K562 (cell line): Measurements from ENCODE around the gene KIT. TPM values are rescaled to one million over a fixed set of nuclear protein-coding genes. Genes with fewer than 3 reads are reported as not detected.

Experiments used
- ARID2 ChIP-seq: fragments of 450-650 bp; IDR thresholded peaks from 2 replicates; pipeline ENCODE4 v1.6.1; 2017; ENCODE audit warnings: antibody characterized with exemption, mild to moderate bottlenecking
- ATF4 ChIP-seq: fragments of 450-650 bp; formaldehyde crosslinking; IDR thresholded peaks from 2 replicates; pipeline ENCODE4 v1.4.0; 2022; ENCODE audit warnings: mild to moderate bottlenecking, moderate library complexity
- BRD9 ChIP-seq: fragments of 450-650 bp; IDR thresholded peaks from 2 replicates; pipeline ENCODE4 v1.6.1; 2018; ENCODE audit warnings: low read depth; ENCODE audit not compliant: partially characterized antibody
- CBX5 ChIP-seq: IDR thresholded peaks from 2 replicates; pipeline ENCODE4 v1.6.1; 2014; ENCODE audit warnings: low read depth, borderline replicate concordance
- EHMT2 ChIP-seq: fragments of 450-650 bp; IDR thresholded peaks from 2 replicates; pipeline ENCODE4 v1.6.1; 2018; ENCODE audit warnings: antibody characterized with exemption
- GABPB2 ChIP-seq: fragments of 250-450 bp; sonication (Bioruptor Pico); conservative IDR thresholded peaks from 2 replicates; pipeline ENCODE4 v1.5.1; 2021; ENCODE audit warnings: mild to moderate bottlenecking
- KDM1A ChIP-seq, 2 experiments: fragments of 450-650 bp; IDR thresholded peaks; 2 replicates each; pipeline ENCODE4 v1.6.1; 2016; ENCODE audit warnings: mild to moderate bottlenecking in 2 of 2
- KLF13 ChIP-seq: fragments of 450-650 bp; IDR thresholded peaks from 2 replicates; pipeline ENCODE4 v1.6.1; 2016; ENCODE audit warnings: missing genetic modification characterization, low read depth, mild to moderate bottlenecking, missing compliant biosample characterization, moderate library complexity, borderline replicate concordance
- MAZ ChIP-seq, 2 experiments: fragments of 450-650 bp in 1 of 2; sonication (generic) in 1 of 2; formaldehyde crosslinking; IDR thresholded peaks in 1 of 2; conservative IDR thresholded peaks in 1 of 2; 2 replicates each; pipeline versions ENCODE4 v1.4.0 to v1.5.0; 2020; ENCODE audit warnings: mild to moderate bottlenecking in 1 of 2, missing genetic modification reagents in 1 of 2
- MTA2 ChIP-seq: fragments of 450-650 bp; IDR thresholded peaks from 2 replicates; pipeline ENCODE4 v1.6.1; 2016; ENCODE audit warnings: low read depth
- NFE2L1 ChIP-seq: fragments of 450-650 bp; IDR thresholded peaks from 2 replicates; pipeline ENCODE4 v1.6.1; 2016; ENCODE audit warnings: missing genetic modification characterization, low read depth, mild to moderate bottlenecking, missing compliant biosample characterization, moderate library complexity, borderline replicate concordance
- PML ChIP-seq: IDR thresholded peaks from 2 replicates; pipeline ENCODE4 v1.6.1; 2012; ENCODE audit warnings: low read length, inconsistent platforms
- POLR2G ChIP-seq: fragments of 200-400 bp; formaldehyde crosslinking; IDR thresholded peaks from 2 replicates; pipeline ENCODE4 v1.6.1; 2017; ENCODE audit warnings: low read depth, mild to moderate bottlenecking, antibody characterized with exemption, low read length, moderate library complexity
- SAFB2 ChIP-seq: fragments of 200-400 bp; formaldehyde crosslinking; IDR thresholded peaks from 2 replicates; pipeline ENCODE4 v1.6.1; 2018; ENCODE audit warnings: borderline replicate concordance, low read length, low read depth, moderate library complexity; ENCODE audit not compliant: severe bottlenecking
- TAF9B ChIP-seq: fragments of 450-650 bp; IDR thresholded peaks from 2 replicates; pipeline ENCODE4 v1.6.1; 2018; ENCODE audit warnings: mild to moderate bottlenecking; ENCODE audit not compliant: partially characterized antibody
- TCF7 ChIP-seq: sonication (generic); IDR thresholded peaks from 2 replicates; pipeline ENCODE4 v1.6.1; 2016; ENCODE audit warnings: antibody characterized with exemption, borderline replicate concordance
- TRIM24 ChIP-seq, 2 experiments: fragments of 450-650 bp; IDR thresholded peaks; 2 replicates each; pipeline ENCODE4 v1.6.1; 2016
- ZBTB8A ChIP-seq: fragments of 450-650 bp; IDR thresholded peaks from 2 replicates; pipeline ENCODE4 v1.6.1; 2018; ENCODE audit warnings: mild to moderate bottlenecking, moderate library complexity; ENCODE audit not compliant: partially characterized antibody
- ZFP36 ChIP-seq: fragments of 150-350 bp; IDR thresholded peaks from 2 replicates; pipeline ENCODE4 v1.6.1; 2018; ENCODE audit warnings: low read length, low read depth; ENCODE audit not compliant: partially characterized antibody
- ZFX ChIP-seq: sonication (generic); formaldehyde crosslinking; IDR thresholded peaks from 2 replicates; pipeline ENCODE4 v1.8.0; 2022; ENCODE audit warnings: mild to moderate bottlenecking, missing genetic modification reagents, moderate library complexity
- ZNF398 ChIP-seq: fragments of 250-450 bp; sonication (Bioruptor Pico); IDR thresholded peaks from 2 replicates; pipeline ENCODE4 v1.8.0; 2021; ENCODE audit warnings: moderate library complexity, mild to moderate bottlenecking, inconsistent platforms
- ZNF57 ChIP-seq: fragments of 450-650 bp; formaldehyde crosslinking; IDR thresholded peaks from 2 replicates; pipeline ENCODE4 v1.4.0; 2020; ENCODE audit warnings: mild to moderate bottlenecking, moderate library complexity
- ZNF717 ChIP-seq: fragments of 250-450 bp; sonication (Bioruptor Pico); IDR thresholded peaks from 2 replicates; pipeline ENCODE4 v1.5.0; 2021
- ZNF76 ChIP-seq: fragments of 250-450 bp; sonication (Bioruptor Pico); IDR thresholded peaks from 2 replicates; pipeline ENCODE4 v1.4.0; 2020; ENCODE audit warnings: mild to moderate bottlenecking, moderate library complexity, borderline replicate concordance
- polyA plus RNA-seq, 8 experiments: library from polyadenylated mRNA; depleted of rRNA in 4 of 8; stranded (reverse) in 5 of 8; unstranded in 3 of 8; fragments of >200 nt; fragmentation: Nextera tagmentation in 2 of 8; fragmentation: Illumina TruSeq in 1 of 8; extraction: Ambion mirVana in 2 of 8; extraction: Trizol in 1 of 8; gene quantifications; 2 replicates each; pipeline versions ENCODE4 v1.2.1 to v1.2.3, GENCODE V29; 2011 to 2014; ENCODE audit warnings: inconsistent platforms in 1 of 8, missing spikeins in 1 of 8
- total RNA-seq, 7 experiments: library from RNA; depleted of rRNA in 6 of 7; stranded (reverse); fragments of >200 nt in 6 of 7; fragmentation: Illumina TruSeq in 2 of 7; extraction: Trizol in 2 of 7; gene quantifications; 2 replicates each; pipeline versions ENCODE4 v1.2.1 to v1.2.3, GENCODE V29; 2011 to 2021; ENCODE audit warnings: low replicate concordance in 1 of 7
- TF ChIP-seq, protein P1 (sequence below): fragments of 250-450 bp; sonication (Bioruptor Pico); IDR thresholded peaks from 2 replicates; pipeline ENCODE4 v1.8.0; 2022; ENCODE audit warnings: moderate library complexity, mild to moderate bottlenecking, inconsistent platforms
- TF ChIP-seq, protein P2 (sequence below): fragments of 250-450 bp; sonication (Bioruptor Pico); IDR thresholded peaks from 2 replicates; pipeline ENCODE4 v1.9.0; 2021; ENCODE audit warnings: mild to moderate bottlenecking

The KIT gene
- total and polyA plus RNA-seq, 9 of the 15 experiments (the other 6 are each of a cell fraction or from before 2014, with no cell fraction given) = 0.27 to 5.6 (median 0.57) TPM

DNA sequence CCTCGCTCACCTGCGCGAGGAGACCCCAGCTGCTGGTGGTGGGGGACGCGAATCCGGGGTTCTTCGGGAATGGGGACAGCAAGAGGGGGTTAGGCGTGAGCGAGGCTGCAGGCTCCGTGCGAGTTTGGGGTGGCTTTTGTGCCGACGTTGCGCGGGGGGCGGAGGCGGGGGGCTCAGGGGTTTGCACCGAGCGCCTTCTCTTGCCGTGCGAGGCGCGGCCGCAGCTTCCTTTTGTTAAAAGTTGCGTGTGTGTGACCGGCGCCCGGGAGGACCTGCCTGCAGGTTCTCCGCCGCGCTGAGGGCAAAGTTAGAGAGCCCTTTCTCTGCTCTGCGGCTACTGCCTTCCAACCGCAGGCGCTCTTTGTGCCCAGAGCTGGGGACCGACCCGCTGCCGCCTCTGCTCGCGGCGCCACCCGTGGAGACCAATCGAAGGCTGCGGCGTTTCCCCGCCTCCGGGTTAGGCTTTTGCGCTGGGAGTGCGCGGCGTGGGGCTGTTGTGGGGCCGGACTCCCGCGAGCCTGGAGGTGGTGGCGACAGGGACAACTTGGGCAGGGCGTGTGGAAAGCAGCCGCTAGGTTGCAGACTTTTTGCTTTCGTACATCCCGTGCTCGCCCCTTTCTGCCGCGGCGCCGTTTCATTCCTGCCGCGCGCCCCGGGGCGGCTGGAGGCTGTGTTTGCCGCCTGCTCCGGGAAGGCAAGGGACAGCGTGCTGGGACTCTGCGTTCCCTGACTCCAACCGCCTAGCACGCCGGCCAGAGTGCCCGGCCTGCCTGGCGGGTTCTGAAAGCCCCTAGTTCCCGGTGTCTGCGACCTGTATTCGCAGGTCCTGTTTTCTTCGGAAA lies 716 bp downstream of the KIT start (continued):
- TF ChIP-seq SAFB2 (no peak), TCF7 (no peak), MTA2 (no peak), POLR2G (peak; percentile 59; the same call in 1 of the 2 replicates), EHMT2 (no peak), ARID2 (peak; percentile 40; the same call in 1 of the 2 replicates), ZFX (CRISPR knock-in tag) (no peak), ZFP36 (no peak), NFE2L1 (tag) (no peak), KDM1A (IDR thresholded peaks at IDR 0.05) (no peak), ZNF398 (no peak), CBX5 (no peak), ZNF57 (CRISPR knock-in tag) (no peak), ATF4 (CRISPR knock-in tag) (no peak), ZBTB8A (no peak), GABPB2 (CRISPR knock-in tag) (no peak), MAZ (CRISPR knock-in tag; conservative IDR thresholded peaks at IDR 0.05 in 1 of 2, IDR thresholded peaks at IDR 0.05 in 1 of 2) (peak in 1 of 2 experiments; percentile 39; a peak in 1 of 4 replicates), TRIM24 (IDR thresholded peaks at IDR 0.05) (no peak), TAF9B (no peak), BRD9 (no peak), ZNF76 (CRISPR knock-in tag) (no peak), PML (no peak), KLF13 (tag) (no peak), ZNF717 (CRISPR knock-in tag) (no peak)
- TF ChIP-seq, protein P1, sequence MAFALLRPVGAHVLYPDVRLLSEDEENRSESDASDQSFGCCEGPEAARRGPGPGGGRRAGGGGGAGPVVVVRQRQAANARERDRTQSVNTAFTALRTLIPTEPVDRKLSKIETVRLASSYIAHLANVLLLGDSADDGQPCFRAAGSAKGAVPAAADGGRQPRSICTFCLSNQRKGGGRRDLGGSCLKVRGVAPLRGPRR (CRISPR knock-in tag) = no peak
- TF ChIP-seq, protein P2, sequence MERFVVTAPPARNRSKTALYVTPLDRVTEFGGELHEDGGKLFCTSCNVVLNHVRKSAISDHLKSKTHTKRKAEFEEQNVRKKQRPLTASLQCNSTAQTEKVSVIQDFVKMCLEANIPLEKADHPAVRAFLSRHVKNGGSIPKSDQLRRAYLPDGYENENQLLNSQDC = no peak
